Fibroblast of pulmonary artery (primary cell): ENCODE measurements around the gene PROCR.

Experiments used
- DNase-seq: peaks from one replicate; pipeline ENCODE4 v3.0.0-alpha.2; 2010; ENCODE audit warnings: low read depth
- H3K4me3 ChIP-seq: replicated peaks from 2 replicates; pipeline ENCODE4 v1.5.1; 2011; ENCODE audit warnings: low read depth, mild to moderate bottlenecking, control low read depth, low read length, moderate library complexity
- TF ChIP-seq, protein P1 (sequence below): IDR thresholded peaks from 2 replicates; pipeline ENCODE4 v1.5.1; 2011; ENCODE audit warnings: mild to moderate bottlenecking, control low read depth, low read length, inconsistent platforms; ENCODE audit errors: missing control alignments

Gene PROCR

GRCh38 chr20:35171753-35172433 is at the start of gene PROCR:
Gene PROCR, plus strand, starts transcription at chr20:35172072. Its CDS starts 83 bp downstream, at chr20:35172155.
- DNase-seq: peak; percentile 93
- peak within 1 kb of the TSS; percentile 61 for H3K4me3 ChIP-seq
- TF ChIP-seq, protein P1, sequence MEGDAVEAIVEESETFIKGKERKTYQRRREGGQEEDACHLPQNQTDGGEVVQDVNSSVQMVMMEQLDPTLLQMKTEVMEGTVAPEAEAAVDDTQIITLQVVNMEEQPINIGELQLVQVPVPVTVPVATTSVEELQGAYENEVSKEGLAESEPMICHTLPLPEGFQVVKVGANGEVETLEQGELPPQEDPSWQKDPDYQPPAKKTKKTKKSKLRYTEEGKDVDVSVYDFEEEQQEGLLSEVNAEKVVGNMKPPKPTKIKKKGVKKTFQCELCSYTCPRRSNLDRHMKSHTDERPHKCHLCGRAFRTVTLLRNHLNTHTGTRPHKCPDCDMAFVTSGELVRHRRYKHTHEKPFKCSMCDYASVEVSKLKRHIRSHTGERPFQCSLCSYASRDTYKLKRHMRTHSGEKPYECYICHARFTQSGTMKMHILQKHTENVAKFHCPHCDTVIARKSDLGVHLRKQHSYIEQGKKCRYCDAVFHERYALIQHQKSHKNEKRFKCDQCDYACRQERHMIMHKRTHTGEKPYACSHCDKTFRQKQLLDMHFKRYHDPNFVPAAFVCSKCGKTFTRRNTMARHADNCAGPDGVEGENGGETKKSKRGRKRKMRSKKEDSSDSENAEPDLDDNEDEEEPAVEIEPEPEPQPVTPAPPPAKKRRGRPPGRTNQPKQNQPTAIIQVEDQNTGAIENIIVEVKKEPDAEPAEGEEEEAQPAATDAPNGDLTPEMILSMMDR: no peak

DNA sequence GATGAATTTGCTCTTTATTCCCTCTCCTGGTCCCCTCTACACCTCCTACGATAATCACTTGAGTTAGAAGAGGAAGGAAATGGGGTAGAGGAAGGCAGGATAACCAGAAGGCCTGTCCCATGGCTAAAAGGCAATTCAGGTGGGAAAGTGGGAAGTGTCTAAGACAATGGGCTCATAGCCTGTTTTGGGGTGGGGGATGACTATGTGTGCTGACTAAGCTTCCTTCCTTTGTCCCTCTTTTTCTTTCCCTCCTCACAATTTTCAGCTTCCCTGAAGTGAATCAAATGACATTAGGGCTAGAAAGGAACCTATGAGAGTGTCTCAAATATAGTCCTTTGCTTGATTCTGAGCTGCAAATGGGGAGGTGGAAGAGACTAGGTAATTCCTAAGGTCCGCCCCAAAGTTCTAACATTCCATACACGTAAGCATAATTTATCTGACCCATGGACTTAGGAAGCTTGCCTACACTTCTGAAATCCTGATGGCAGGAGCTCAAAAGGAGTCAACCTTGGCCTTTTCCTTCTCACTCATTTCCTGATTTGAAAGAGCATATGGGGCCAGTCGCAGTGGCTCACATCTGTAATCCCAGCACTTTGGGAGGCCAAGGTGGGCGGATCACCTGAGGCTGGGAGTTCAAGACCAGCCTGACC is 49.0 kb upstream of the PROCR start:
- DNase-seq: peak; percentile 54
- TF ChIP-seq, protein P1: no peak
- no peak overlapping the region for H3K4me3 ChIP-seq

- DNase-seq: no peak
- no peak overlapping the region for H3K4me3 ChIP-seq
- TF ChIP-seq, protein P1: no peak
Measured at GRCh38 chr20:35125753-35126152, 46.1 kb upstream of the PROCR start.

- no peak overlapping the region for H3K4me3 ChIP-seq
- DNase-seq: peak; percentile 57
- TF ChIP-seq, protein P1: no peak
Measured at GRCh38 chr20:35129647-35130069, 42.2 kb upstream of the PROCR start.

GRCh38 chr20:35131934-35132333 is 39.9 kb upstream of the PROCR start:
- H3K4me3 ChIP-seq: no peak overlapping the region
- TF ChIP-seq, protein P1: no peak
- DNase-seq: no peak

GRCh38 chr20:35133031-35133430 is 38.8 kb upstream of the PROCR start:
- no peak overlapping the region for H3K4me3 ChIP-seq
- no peak for DNase-seq
- TF ChIP-seq, protein P1: no peak
